ENCODE data around the gene KIF4A.
"Not testable (repeated sequence)": the region's sequence is repeated elsewhere in the genome, so short reads cannot be mapped to it uniquely, and the experiment has no call there.

Gene KIF4A

GRCh38 chrX:70354716-70355115 lies 64.8 kb downstream of the KIF4A start:
- H3K27me3 ChIP-seq (ENCODE audit: insufficient read depth, low read length) = no peaks in the 10 kb centered on the region
- no peak overlapping the region for H3K4me3 ChIP-seq (ENCODE audit: low read length)
- no peaks in the 10 kb centered on the region for H3K9me3 ChIP-seq (ENCODE audit: low read length)
- peaks cover 20% of the 10 kb centered on the region for H3K36me3 ChIP-seq (ENCODE audit: insufficient read depth, low read length)
- H3K4me1 ChIP-seq (ENCODE audit: insufficient read depth, low read length) = no peaks in the 10 kb centered on the region
- H2AFZ ChIP-seq (ENCODE audit: low read depth, low read length) = no peak overlapping the region

GRCh38 chrX:70359458-70359857 lies 69.6 kb downstream of the KIF4A start:
- Histone ChIP-seq H3K9me3 (ENCODE audit: low read length) (no peaks in the 10 kb centered on the region), H3K4me3 (ENCODE audit: low read length) (no peak overlapping the region), H2AFZ (ENCODE audit: low read depth, low read length) (no peak overlapping the region), H3K27me3 (ENCODE audit: insufficient read depth, low read length) (no peaks in the 10 kb centered on the region), H3K36me3 (ENCODE audit: insufficient read depth, low read length) (peaks cover 18% of the 10 kb centered on the region), H3K4me1 (ENCODE audit: insufficient read depth, low read length) (no peaks in the 10 kb centered on the region)

- Histone ChIP-seq H3K4me1 (ENCODE audit: insufficient read depth, low read length) (no peaks in the 10 kb centered on the region), H3K27me3 (ENCODE audit: insufficient read depth, low read length) (no peaks in the 10 kb centered on the region), H3K4me3 (ENCODE audit: low read length) (no peak overlapping the region), H3K36me3 (ENCODE audit: insufficient read depth, low read length) (peaks cover 13% of the 10 kb centered on the region), H2AFZ (ENCODE audit: low read depth, low read length) (no peak overlapping the region), H3K9me3 (ENCODE audit: low read length) (no peaks in the 10 kb centered on the region)
These were observed 70.5 kb downstream of the KIF4A start for GRCh38 chrX:70360366-70360765.

GRCh38 chrX:70368731-70369130 lies 78.8 kb downstream of the KIF4A start:
- H3K4me3 ChIP-seq (ENCODE audit: low read length); H3K9me3 ChIP-seq (ENCODE audit: low read length); H3K36me3 ChIP-seq (ENCODE audit: insufficient read depth, low read length); H3K4me1 ChIP-seq (ENCODE audit: insufficient read depth, low read length); H3K27me3 ChIP-seq (ENCODE audit: insufficient read depth, low read length); H2AFZ ChIP-seq (ENCODE audit: low read depth, low read length): not testable (repeated sequence)

GRCh38 chrX:70386235-70386634 lies 96.3 kb downstream of the KIF4A start:
- Histone ChIP-seq H3K27me3 (ENCODE audit: insufficient read depth, low read length) (no peaks in the 10 kb centered on the region), H3K4me1 (ENCODE audit: insufficient read depth, low read length) (no peaks in the 10 kb centered on the region), H2AFZ (ENCODE audit: low read depth, low read length) (no peak overlapping the region), H3K4me3 (ENCODE audit: low read length) (no peak overlapping the region), H3K9me3 (ENCODE audit: low read length) (no peaks in the 10 kb centered on the region), H3K36me3 (ENCODE audit: insufficient read depth, low read length) (peaks cover 7% of the 10 kb centered on the region)

- no peak overlapping the region for H3K4me3 ChIP-seq (ENCODE audit: low read length)
- H3K27me3 ChIP-seq (ENCODE audit: insufficient read depth, low read length) = no peaks in the 10 kb centered on the region
- H3K4me1 ChIP-seq (ENCODE audit: insufficient read depth, low read length) = no peaks in the 10 kb centered on the region
- no peaks in the 10 kb centered on the region for H3K9me3 ChIP-seq (ENCODE audit: low read length)
- H3K36me3 ChIP-seq (ENCODE audit: insufficient read depth, low read length) = peaks cover 6% of the 10 kb centered on the region
- no peak overlapping the region for H2AFZ ChIP-seq (ENCODE audit: low read depth, low read length)
These were observed 109.0 kb downstream of the KIF4A start for GRCh38 chrX:70398899-70399298.

- H3K27me3 ChIP-seq (ENCODE audit: insufficient read depth, low read length); H3K9me3 ChIP-seq (ENCODE audit: low read length); H3K4me3 ChIP-seq (ENCODE audit: low read length); H2AFZ ChIP-seq (ENCODE audit: low read depth, low read length); H3K4me1 ChIP-seq (ENCODE audit: insufficient read depth, low read length): not testable (repeated sequence)
- H3K36me3 ChIP-seq (ENCODE audit: insufficient read depth, low read length) = peaks cover 13% of the 10 kb centered on the region
These were observed 110.3 kb downstream of the KIF4A start for GRCh38 chrX:70400181-70400580.

- Histone ChIP-seq H3K9me3 (ENCODE audit: low read length) (no peaks in the 10 kb centered on the region), H3K4me1 (ENCODE audit: insufficient read depth, low read length) (no peaks in the 10 kb centered on the region), H3K36me3 (ENCODE audit: insufficient read depth, low read length) (peaks cover 25% of the 10 kb centered on the region), H3K4me3 (ENCODE audit: low read length) (no peak overlapping the region), H3K27me3 (ENCODE audit: insufficient read depth, low read length) (no peaks in the 10 kb centered on the region), H2AFZ (ENCODE audit: low read depth, low read length) (no peak overlapping the region)
These were observed 112.8 kb downstream of the KIF4A start for GRCh38 chrX:70402721-70403120.

- Histone ChIP-seq H3K27me3 (ENCODE audit: insufficient read depth, low read length) (no peaks in the 10 kb centered on the region), H3K9me3 (ENCODE audit: low read length) (no peaks in the 10 kb centered on the region), H3K4me3 (ENCODE audit: low read length) (no peak overlapping the region), H3K36me3 (ENCODE audit: insufficient read depth, low read length) (peaks cover 33% of the 10 kb centered on the region), H3K4me1 (ENCODE audit: insufficient read depth, low read length) (no peaks in the 10 kb centered on the region), H2AFZ (ENCODE audit: low read depth, low read length) (no peak overlapping the region)
These were observed 115.1 kb downstream of the KIF4A start for GRCh38 chrX:70405003-70405402.

GRCh38 chrX:70410921-70411320 lies 121.0 kb downstream of the KIF4A start:
- H2AFZ ChIP-seq (ENCODE audit: low read depth, low read length) = no peak overlapping the region

GRCh38 chrX:70411475-70411874 lies 121.6 kb downstream of the KIF4A start:
- H3K4me3 ChIP-seq (ENCODE audit: low read length) = no peak overlapping the region
- peaks cover 16% of the 10 kb centered on the region for H3K36me3 ChIP-seq (ENCODE audit: insufficient read depth, low read length)
- H2AFZ ChIP-seq (ENCODE audit: low read depth, low read length) = no peak overlapping the region
- H3K9me3 ChIP-seq (ENCODE audit: low read length) = no peaks in the 10 kb centered on the region
- no peaks in the 10 kb centered on the region for H3K4me1 ChIP-seq (ENCODE audit: insufficient read depth, low read length)
- H3K27me3 ChIP-seq (ENCODE audit: insufficient read depth, low read length) = no peaks in the 10 kb centered on the region

More at GRCh38 chrX:70410921-70411320, 121.0 kb downstream of the KIF4A start:
- Histone ChIP-seq H3K27me3 (ENCODE audit: insufficient read depth, low read length) (no peaks in the 10 kb centered on the region), H3K36me3 (ENCODE audit: insufficient read depth, low read length) (peaks cover 21% of the 10 kb centered on the region), H3K4me3 (ENCODE audit: low read length) (no peak overlapping the region), H3K4me1 (ENCODE audit: insufficient read depth, low read length) (no peaks in the 10 kb centered on the region), H3K9me3 (ENCODE audit: low read length) (no peaks in the 10 kb centered on the region)

- Histone ChIP-seq H3K4me3 (ENCODE audit: low read length) (no peak overlapping the region), H3K36me3 (ENCODE audit: insufficient read depth, low read length) (peaks cover 5% of the 10 kb centered on the region), H3K27me3 (ENCODE audit: insufficient read depth, low read length) (no peaks in the 10 kb centered on the region), H3K4me1 (ENCODE audit: insufficient read depth, low read length) (peaks cover 43% of the 10 kb centered on the region), H3K9me3 (ENCODE audit: low read length) (no peaks in the 10 kb centered on the region), H2AFZ (ENCODE audit: low read depth, low read length) (no peak overlapping the region)
These were observed 131.7 kb downstream of the KIF4A start for GRCh38 chrX:70421618-70422017.

- no peak within 1 kb of the TSS for H2AFZ ChIP-seq (ENCODE audit: low read depth, low read length)
- no peaks in the 10 kb centered on the region for H3K27me3 ChIP-seq (ENCODE audit: insufficient read depth, low read length)
- peak within 1 kb of the TSS; percentile 54 for H3K4me3 ChIP-seq (ENCODE audit: low read length)
- peaks cover 40% of the 10 kb centered on the region for H3K4me1 ChIP-seq (ENCODE audit: insufficient read depth, low read length)
- peaks cover 11% of the 10 kb centered on the region for H3K36me3 ChIP-seq (ENCODE audit: insufficient read depth, low read length)
- no peaks in the 10 kb centered on the region for H3K9me3 ChIP-seq (ENCODE audit: low read length)
These were observed 133.0 kb downstream of the KIF4A start, which contains the start of gene GDPD2 for GRCh38 chrX:70422851-70423341. Gene GDPD2, plus strand, starts transcription at chrX:70423314. Its CDS starts 1,671 bp downstream, at chrX:70424985.

- Histone ChIP-seq H3K4me3 (ENCODE audit: low read length) (peak overlapping the region; percentile 54), H2AFZ (ENCODE audit: low read depth, low read length) (no peak overlapping the region)
These were observed 134.2 kb downstream of the KIF4A start for GRCh38 chrX:70423936-70424675.

More at GRCh38 chrX:70423936-70424675, 134.2 kb downstream of the KIF4A start:
- H3K36me3 ChIP-seq (ENCODE audit: insufficient read depth, low read length) = peaks cover 11% of the 10 kb centered on the region
- no peaks in the 10 kb centered on the region for H3K27me3 ChIP-seq (ENCODE audit: insufficient read depth, low read length)
- H3K4me1 ChIP-seq (ENCODE audit: insufficient read depth, low read length) = peaks cover 35% of the 10 kb centered on the region
- no peaks in the 10 kb centered on the region for H3K9me3 ChIP-seq (ENCODE audit: low read length)
